Spleen (tissue), 7 donors: Measurements from ENCODE around the gene TSPAN18.

Source experiments
- POLR2A ChIP-seq, 3 donors: fragments of 450-650 bp; IDR thresholded peaks; one replicate each; pipeline ENCODE4 v1.5.1; 2017; ENCODE audit warnings: antibody characterized with exemption in 3 of 3, mild to moderate bottlenecking in 1 of 3
- POLR2AphosphoS5 ChIP-seq, 3 donors: sonication (generic); formaldehyde crosslinking; IDR thresholded peaks; one replicate each; pipeline ENCODE4 v1.5.1; 2017; ENCODE audit warnings: antibody characterized with exemption in 3 of 3
- TF ChIP-seq, protein P1 (sequence below), 11 experiments: fragments of 200-600 bp in 7 of 11; fragments of 450-650 bp in 4 of 11; sonication (generic) in 4 of 11; IDR thresholded peaks in 8 of 11; conservative IDR thresholded peaks in 3 of 11; 1 replicate in 7 of 11; 2 replicates in 4 of 11; pipeline versions ENCODE4 v1.4.0 to v1.8.0; 2016 to 2021; ENCODE audit warnings: antibody characterized with exemption in 11 of 11, inconsistent platforms in 4 of 11, mild to moderate bottlenecking in 1 of 11
- donor health status: DM: no; HTN: no; CAD: no; lungs with moderate emphysema.
- donor health status: DM: no; HTN: no; CAD: no.
- donor health status: DM: no; HTN: no; CAD: no.

DNA sequence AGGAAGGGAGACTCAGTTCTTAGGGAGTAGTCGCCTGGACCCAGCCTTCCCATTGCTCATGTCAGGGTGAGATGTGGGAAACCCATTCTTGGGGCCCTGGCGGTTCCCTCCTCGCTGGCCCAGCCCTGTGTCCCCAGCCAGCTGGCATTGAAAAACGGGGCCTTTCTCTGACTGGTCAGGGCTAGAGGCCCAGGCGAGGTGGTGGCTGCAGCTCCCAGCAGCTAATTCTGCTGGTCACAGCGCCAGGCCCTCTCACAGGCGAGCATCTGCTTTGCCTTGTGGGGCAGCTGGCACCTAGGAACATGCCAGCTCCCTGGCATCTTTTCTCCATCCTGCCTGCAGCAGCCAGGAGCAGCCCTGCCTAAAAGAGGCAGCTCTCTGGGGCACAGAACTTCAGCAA lies 20.1 kb downstream of the TSPAN18 start:
- TF ChIP-seq, protein P1, sequence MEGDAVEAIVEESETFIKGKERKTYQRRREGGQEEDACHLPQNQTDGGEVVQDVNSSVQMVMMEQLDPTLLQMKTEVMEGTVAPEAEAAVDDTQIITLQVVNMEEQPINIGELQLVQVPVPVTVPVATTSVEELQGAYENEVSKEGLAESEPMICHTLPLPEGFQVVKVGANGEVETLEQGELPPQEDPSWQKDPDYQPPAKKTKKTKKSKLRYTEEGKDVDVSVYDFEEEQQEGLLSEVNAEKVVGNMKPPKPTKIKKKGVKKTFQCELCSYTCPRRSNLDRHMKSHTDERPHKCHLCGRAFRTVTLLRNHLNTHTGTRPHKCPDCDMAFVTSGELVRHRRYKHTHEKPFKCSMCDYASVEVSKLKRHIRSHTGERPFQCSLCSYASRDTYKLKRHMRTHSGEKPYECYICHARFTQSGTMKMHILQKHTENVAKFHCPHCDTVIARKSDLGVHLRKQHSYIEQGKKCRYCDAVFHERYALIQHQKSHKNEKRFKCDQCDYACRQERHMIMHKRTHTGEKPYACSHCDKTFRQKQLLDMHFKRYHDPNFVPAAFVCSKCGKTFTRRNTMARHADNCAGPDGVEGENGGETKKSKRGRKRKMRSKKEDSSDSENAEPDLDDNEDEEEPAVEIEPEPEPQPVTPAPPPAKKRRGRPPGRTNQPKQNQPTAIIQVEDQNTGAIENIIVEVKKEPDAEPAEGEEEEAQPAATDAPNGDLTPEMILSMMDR (IDR thresholded peaks at IDR 0.05 in 8 of 11, conservative IDR thresholded peaks at IDR 0.05 in 3 of 11): no peak
- no peak for TF ChIP-seq POLR2A (IDR thresholded peaks at IDR 0.05)
- no peak for TF ChIP-seq POLR2AphosphoS5 (IDR thresholded peaks at IDR 0.05)
